LNCAP (cell line): ENCODE measurements around the gene GRB7.

ENCODE experiments used
- CTCF ChIP-seq: fragments of 450-650 bp; IDR thresholded peaks from 2 replicates; pipeline ENCODE4 v1.5.1; 2017; ENCODE audit warnings: mild to moderate bottlenecking

Gene GRB7

GRCh38 chr17:39754958-39755553 lies 17.3 kb downstream of the GRB7 start:
- TF ChIP-seq CTCF: no peak

GRCh38 chr17:39755554-39756379 lies 18.0 kb downstream of the GRB7 start:
- no peak for TF ChIP-seq CTCF

GRCh38 chr17:39756380-39757079 lies 18.8 kb downstream of the GRB7 start:
- TF ChIP-seq CTCF: no peak

- TF ChIP-seq CTCF: no peak
Measured at GRCh38 chr17:39757176-39757662, 19.5 kb downstream of the GRB7 start.

- TF ChIP-seq CTCF: no peak
Measured at GRCh38 chr17:39757931-39758873, 20.5 kb downstream of the GRB7 start.

GRCh38 chr17:39759204-39759603 lies 21.5 kb downstream of the GRB7 start:
- no peak for TF ChIP-seq CTCF
